ENCODE results near the gene ABHD16A. TPM values are rescaled to one million over a fixed set of nuclear protein-coding genes. Genes with fewer than 3 reads are reported as not detected.

ABHD16A gene
- total and polyA plus RNA-seq, 2 donors (not counting 3 experiments of a cell fraction or from before 2014, with no cell fraction given), result 48.9 to 60.3 TPM

- no peak overlapping the region for H3K4me3 ChIP-seq (replicated peaks in 1 of 3; ENCODE audit: insufficient read depth in 1 of 3, low read depth in 1 of 3, low read length in 3 of 3)
- dilution Hi-C loops (cut with MboI; ENCODE audit: extremely low pct_ligation_motif_present, low sequenced_read_pairs), result no loop called here
- H3K9me3 ChIP-seq (replicated peaks; ENCODE audit: control insufficient read depth, insufficient read depth, low read length), result no peaks in the 10 kb centered on the region
- H3K79me2 ChIP-seq (ENCODE audit: control insufficient read depth, insufficient read depth, low read length), result no peaks in the 10 kb centered on the region
- ChIA-PET POLR2A (no interaction called here), CTCF (interaction anchor here (1.1 to 1.2 kb wide), 4 partner anchors 92 to 274 kb away, joined by 3 to 5 read pairs (median 4); no protein-coding TSS in a partner anchor)
- H3K36me3 ChIP-seq (ENCODE audit: control insufficient read depth in 2 of 2, extremely low read depth in 1 of 2, insufficient read depth in 2 of 2, low read length in 2 of 2), result peaks cover 0 to 6% of the 10 kb centered on the region in 2 experiments
- no peak for FAIRE-seq
- H3K4me2 ChIP-seq (ENCODE audit: insufficient read depth, low read length), result no peak overlapping the region
- DNase-seq (ENCODE audit: low read depth, low spot score), result no peak
- no peak overlapping the region for H3K9ac ChIP-seq (replicated peaks; ENCODE audit: extremely low read depth, insufficient read depth, low read length)
- intact Hi-C loops (cut with micrococcal nuclease), result no loop called here
- BruUV-seq (replicated peaks), result no TSS peak
- no peak overlapping the region for H3K27ac ChIP-seq (ENCODE audit: insufficient read depth, low read depth, low read length)
- no peak overlapping the region for H2AFZ ChIP-seq (ENCODE audit: low read depth, low read length)
- TF ChIP-seq MYC (IDR thresholded peaks at IDR 0.05; ENCODE audit: low read depth, low read length) (no peak), GATA2 (IDR thresholded peaks at IDR 0.05; ENCODE audit: insufficient read depth, insufficient read length, low read depth, low read length) (no peak), EZH2 (IDR thresholded peaks at IDR 0.05; ENCODE audit: borderline replicate concordance, low read depth, low read length, severe bottlenecking) (no peak), MAX (IDR thresholded peaks at IDR 0.05; ENCODE audit: insufficient read depth, insufficient read length) (no peak), CTCF (IDR thresholded peaks at IDR 0.05; ENCODE audit: extremely low read depth in 1 of 2, insufficient read depth in 1 of 2, low read depth in 1 of 2, low read length in 2 of 2) (no peak), POLR2AphosphoS5 (IDR thresholded peaks at IDR 0.05; ENCODE audit: insufficient read depth, low read depth, low read length) (no peak), POLR2A (IDR thresholded peaks at IDR 0.05; ENCODE audit: low read depth, low read length) (no peak), JUN (IDR thresholded peaks at IDR 0.05; ENCODE audit: borderline replicate concordance, insufficient read depth, insufficient read length, low read depth) (no peak), FOS (IDR thresholded peaks at IDR 0.05; ENCODE audit: borderline replicate concordance, insufficient read depth, low read length) (no peak)
- peaks cover 8% of the 10 kb centered on the region for H3K4me1 ChIP-seq (ENCODE audit: control insufficient read depth, extremely low read depth, insufficient read depth, low read length)
- no peaks in the 10 kb centered on the region for H4K20me1 ChIP-seq (replicated peaks; ENCODE audit: control insufficient read depth, extremely low read depth, insufficient read depth, low read length)
- H3K27me3 ChIP-seq (ENCODE audit: control insufficient read depth in 2 of 2, insufficient read depth in 2 of 2, low read length in 2 of 2), result no peaks in the 10 kb centered on the region
- no peaks in the 10 kb centered on the region for H3K9me1 ChIP-seq (replicated peaks; ENCODE audit: control insufficient read depth, extremely low read depth, insufficient read depth, low read length)
These were observed 25.2 kb downstream of the ABHD16A start for GRCh38 chr6:31677955-31678354.
